Measurements from ENCODE around the gene COQ9.

DNA sequence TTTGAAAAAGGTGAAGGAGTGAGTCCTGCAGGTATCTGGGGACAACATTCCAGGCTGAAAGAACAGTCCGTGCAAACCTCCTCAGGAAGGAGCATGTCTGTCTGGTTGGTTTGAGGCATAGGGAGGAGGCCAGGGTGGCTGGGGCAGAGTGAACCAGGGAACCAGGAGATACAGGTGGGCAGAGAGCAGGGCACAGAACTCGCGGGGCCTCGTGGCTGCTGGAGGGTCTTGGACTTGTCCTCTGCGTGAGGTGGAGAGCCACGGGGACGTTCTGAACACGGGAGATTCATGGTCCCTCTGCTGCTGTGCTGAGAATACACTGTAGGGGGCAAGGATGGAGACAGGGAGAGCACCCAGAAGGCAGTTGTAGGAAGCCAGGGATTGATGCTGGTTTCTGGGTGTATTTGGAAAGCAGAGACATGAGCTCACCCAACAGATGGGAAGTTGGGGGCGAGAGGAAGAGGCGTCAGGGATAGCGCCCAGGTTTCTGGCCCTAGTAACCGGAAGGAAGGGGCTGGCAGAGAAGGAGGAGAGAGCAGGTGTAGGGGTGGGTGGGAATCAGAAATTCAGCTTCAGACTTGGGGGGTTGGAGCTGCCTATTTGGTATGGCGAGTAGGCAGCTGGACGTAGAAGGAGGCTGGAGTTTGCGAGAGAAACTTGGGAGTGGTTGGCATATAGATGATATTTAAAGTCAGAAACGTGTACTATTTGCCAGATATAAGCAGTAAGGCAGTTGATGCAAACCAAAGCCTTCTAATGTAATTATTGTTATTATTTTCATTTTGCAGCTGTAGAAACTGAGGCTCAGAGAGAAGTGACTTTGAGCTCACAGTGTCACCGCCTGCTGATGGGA, 43.1 kb upstream of the COQ9 start, which contains the start of gene CCL17:
- TF ChIP-seq, protein P1, sequence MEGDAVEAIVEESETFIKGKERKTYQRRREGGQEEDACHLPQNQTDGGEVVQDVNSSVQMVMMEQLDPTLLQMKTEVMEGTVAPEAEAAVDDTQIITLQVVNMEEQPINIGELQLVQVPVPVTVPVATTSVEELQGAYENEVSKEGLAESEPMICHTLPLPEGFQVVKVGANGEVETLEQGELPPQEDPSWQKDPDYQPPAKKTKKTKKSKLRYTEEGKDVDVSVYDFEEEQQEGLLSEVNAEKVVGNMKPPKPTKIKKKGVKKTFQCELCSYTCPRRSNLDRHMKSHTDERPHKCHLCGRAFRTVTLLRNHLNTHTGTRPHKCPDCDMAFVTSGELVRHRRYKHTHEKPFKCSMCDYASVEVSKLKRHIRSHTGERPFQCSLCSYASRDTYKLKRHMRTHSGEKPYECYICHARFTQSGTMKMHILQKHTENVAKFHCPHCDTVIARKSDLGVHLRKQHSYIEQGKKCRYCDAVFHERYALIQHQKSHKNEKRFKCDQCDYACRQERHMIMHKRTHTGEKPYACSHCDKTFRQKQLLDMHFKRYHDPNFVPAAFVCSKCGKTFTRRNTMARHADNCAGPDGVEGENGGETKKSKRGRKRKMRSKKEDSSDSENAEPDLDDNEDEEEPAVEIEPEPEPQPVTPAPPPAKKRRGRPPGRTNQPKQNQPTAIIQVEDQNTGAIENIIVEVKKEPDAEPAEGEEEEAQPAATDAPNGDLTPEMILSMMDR (IDR thresholded peaks at IDR 0.05), result no peak
- TF ChIP-seq POLR2A (IDR thresholded peaks at IDR 0.05) (no peak), POLR2AphosphoS5 (IDR thresholded peaks at IDR 0.05) (no peak), EP300 (IDR thresholded peaks at IDR 0.05; ENCODE audit: low read depth) (no peak)

Data from transverse colon (tissue), 4 donors.